HG03045 (cell line): ENCODE data around the gene MPND.

Source experiments
- ATAC-seq: cut with Tn5 transposase; IDR thresholded peaks from one replicate; pipeline ENCODE4 v1.9.1; 2021; ENCODE audit warnings: mild to moderate bottlenecking, moderate library complexity; ENCODE audit not compliant: unreplicated experiment

The MPND gene

GRCh38 chr19:4343370-4344307, at the start of gene MPND:
Gene MPND, plus strand, starts transcription at chr19:4343562. Its CDS starts 32 bp downstream, at chr19:4343594.
- peak; percentile 55 for ATAC-seq

DNA sequence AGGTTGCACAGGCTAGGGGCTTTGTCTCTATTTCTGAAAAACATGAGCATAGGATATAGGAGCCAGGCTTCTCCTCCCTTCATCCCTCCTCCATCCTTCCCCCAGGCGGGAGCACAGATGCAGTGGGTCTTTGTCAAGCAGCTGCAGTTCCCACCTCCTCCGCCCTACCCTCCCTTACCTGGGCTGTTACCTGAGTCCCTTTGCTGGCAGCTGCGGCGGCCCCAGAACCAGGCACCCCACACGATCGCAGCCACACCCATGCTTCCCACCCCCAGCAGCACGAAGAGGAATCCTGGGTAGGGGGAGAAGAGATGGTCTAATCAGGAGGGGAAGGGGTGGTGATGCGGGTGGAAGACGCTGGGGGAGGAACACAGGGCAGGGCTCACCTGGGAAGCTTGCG, 49.0 kb upstream of the MPND start:
- no peak for ATAC-seq

DNA sequence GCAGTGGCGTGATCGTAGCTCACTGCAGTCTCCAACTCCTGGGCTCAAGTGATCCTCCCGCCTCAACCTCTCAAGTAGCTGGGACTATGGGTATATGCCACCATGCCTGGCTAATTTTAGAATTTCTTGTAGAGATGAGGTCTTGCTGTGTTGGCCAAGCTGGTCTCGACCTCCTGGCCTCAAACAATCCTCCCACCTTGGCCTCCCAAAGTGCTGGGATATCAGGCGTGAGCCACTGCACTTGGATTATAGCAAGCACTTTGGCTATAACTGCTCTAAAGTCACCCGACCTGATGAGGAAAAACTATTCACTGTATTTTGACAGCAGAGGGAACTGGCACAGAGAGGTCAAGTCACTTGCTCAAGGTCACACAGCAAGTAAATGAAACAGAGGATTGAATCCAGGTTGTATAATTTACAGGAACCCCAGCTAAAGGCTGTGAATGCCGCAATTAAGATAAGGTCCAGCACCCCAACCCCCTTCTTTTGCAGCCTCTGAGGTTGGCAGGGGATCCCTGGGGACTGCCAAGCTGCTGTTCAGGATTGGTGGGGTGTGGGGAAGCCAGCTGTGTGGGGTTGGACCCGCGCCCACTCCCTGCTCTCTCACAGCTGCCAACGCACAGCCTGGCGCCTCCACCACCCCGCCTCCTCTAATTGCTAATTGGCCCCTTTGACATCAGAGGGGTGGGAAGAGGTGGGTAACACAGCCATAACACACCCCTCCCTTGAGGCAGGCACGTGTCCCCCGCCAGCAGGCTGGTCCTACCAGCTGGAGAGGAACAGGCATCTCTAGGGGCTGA, 47.2 kb upstream of the MPND start:
- no peak for ATAC-seq

DNA sequence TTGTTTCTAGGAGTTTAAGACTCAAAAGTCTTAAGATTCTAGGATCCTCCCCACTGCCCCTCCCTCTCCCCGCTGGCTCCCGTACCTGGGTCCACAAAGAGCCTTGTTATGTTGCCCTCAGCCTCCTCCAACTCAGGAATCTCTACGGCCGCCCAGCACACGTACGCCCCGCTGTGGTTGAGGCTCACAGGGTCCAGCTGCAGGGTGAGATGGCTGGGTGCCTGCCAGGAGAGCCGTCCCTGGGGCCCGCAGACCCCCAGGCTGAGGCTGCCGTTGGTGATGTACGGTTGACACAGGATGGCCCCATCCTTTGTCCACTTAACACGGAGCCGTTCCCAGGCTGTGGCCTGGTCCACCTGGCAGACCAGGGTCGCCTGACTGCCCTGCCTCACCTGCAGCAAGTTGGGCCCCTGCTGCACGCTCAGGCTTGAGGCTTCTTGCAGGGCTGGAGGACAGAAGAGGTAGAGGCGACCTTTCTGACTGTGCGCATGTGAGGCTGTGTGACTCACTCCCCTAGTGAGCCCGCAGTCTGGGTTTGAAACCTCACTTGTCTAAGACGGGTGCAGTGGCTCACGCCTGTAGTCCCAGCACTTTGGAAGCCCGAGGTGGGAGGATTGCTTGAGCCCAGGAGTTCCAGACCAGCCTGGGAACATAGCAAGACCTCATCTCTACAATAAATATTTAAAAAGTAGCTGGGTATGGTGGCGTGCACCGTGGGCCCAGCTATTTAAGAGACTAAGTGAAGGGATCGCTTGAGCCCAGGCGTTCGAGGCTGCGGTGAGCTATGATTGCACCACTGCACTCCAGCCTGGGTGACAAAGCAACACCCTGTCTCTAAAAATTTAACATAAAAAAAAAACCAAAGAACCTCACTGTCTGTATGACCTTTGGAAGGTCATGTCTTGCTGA, 45.2 kb upstream of the MPND start:
- no peak for ATAC-seq

GRCh38 chr19:4298810-4299550, 44.4 kb upstream of the MPND start:
- no peak for ATAC-seq

GRCh38 chr19:4300589-4300988, 42.8 kb upstream of the MPND start:
- ATAC-seq: no peak

DNA sequence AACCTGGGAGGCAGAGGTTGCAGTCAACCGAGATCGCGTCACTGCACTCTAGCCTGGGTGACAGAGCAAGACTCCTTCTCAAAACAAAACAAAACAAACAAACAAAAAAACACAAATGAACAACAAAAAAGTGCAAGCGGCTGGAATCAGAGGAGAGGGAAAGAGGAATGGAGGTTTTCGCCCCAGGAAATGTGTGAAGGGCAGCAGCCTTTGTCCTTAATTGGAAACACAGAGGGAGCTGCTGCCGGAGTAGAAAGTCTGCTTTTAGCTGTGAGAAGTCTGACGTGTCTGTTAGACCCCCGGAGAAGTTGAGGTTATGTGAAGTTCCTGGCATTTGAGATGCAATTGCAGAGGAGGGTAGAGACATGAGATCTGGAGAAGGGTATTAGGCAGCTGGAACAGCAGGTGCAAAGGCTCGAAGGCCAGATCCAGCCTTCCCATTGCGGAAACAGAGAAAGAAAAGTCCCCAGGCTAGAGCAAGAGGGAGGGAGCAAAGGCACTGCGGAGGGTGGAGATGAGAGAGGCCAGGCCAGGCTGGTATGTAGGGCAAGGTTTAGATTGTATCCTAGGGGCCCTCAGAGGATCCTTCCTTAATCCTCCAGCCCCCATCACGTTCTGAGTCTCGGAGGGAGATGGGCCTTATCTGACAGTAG, 41.6 kb upstream of the MPND start:
- ATAC-seq: no peak

- no peak for ATAC-seq
Measured at GRCh38 chr19:4302243-4302640, 41.1 kb upstream of the MPND start, which contains the start of gene TMIGD2. Gene TMIGD2, minus strand, starts transcription at chr19:4302389. Its CDS starts 4 bp downstream, at chr19:4302385.

- ATAC-seq: no peak
Measured at GRCh38 chr19:4303819-4304537, 39.4 kb upstream of the MPND start.

GRCh38 chr19:4304538-4305256, 38.7 kb upstream of the MPND start, which contains the start of gene FSD1:
Gene FSD1, plus strand, starts transcription at chr19:4304598. Its CDS starts 149 bp downstream, at chr19:4304747.
- no peak for ATAC-seq

DNA sequence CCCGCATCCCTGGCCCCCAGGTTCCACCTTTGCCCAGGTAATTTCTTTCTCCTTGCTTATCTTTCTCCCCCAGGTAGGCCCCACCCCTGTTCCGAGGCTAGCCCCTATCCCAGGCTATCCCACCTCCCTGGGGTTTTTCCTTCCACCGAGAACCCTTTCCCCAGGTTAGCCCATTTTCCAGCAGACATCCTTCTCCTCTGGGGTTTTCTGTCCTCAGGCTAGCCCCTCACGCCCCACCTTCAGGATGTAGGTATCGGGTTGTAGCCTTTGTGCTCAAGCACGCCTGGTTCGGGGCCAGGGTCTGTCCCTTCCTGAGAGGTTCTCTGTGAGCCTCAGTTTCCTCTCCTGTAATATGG, 38.1 kb upstream of the MPND start:
- ATAC-seq: no peak

GRCh38 chr19:4305659-4306058, 37.7 kb upstream of the MPND start:
- ATAC-seq: no peak

DNA sequence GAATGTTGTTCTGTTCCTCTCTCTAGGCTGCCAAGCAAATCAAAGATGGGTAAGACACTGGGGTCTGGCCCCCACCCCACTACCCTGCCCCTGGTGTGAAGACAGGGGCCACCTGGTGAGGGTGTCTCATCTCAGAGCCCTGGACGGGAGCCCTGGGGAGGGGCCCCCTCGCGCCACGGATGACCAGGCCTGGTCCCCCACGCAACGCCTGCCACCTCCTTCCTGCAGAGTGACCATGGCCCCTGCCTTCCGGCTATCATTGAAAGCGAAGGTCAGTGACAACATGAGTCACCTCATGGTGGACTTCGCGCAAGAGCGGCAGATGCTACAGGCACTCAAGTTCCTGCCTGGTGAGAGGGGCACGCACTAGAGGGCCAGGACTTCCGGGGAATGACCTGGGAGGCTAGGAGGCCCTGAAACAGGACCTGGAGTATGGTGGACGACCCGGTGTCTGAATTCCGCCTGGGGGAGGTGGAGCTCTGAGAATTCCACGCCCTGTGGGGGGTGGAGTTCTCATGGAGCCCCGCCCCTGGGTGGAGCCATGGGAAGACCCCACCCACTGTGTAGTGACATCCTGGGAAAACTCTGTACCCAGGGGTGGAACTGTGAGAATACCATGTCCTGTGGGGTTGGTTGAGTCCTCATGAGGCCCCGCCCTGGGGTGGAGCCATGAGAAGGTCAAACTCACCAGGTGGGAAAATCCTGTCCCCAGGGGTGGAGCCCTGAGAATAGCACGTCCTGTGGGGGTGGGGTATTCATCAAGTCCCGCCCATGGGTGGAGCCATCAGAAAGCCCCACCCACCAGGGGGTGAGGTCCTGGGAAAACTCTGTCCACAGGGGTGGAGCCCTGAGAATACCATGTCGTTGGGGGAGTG, 32.9 kb upstream of the MPND start:
- ATAC-seq: no peak

DNA sequence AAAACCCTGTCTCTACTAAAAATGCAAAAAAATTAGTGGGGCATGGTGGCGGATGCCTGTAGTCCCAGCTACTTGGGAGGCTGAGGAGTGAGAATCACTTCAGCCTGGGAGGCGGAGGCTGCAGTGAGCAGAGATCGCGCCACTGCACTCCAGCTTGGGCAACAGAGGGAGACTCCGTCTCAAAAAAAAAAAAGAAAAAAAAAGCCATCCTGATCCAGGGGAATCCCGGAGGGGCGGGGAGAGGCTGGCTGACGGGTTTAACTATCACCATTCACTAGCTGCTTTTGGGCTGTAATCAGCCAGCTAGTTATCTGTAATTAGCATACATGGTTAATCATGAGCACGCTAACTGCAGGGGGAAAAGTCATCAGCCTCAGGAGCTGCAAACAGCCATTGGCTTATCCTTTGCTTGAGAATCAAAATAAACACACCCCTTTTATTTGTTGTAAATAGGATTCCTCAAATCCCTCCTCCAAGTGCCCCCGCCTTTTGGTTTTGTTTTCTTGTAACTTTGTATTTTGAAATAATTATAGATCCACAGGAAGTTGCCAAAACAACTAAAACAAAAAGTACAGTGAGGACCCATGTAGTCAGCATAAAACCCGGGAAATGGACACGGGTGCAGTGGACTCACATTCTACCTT, 29.4 kb upstream of the MPND start:
- ATAC-seq: no peak

GRCh38 chr19:4316956-4317355, 26.4 kb upstream of the MPND start:
- ATAC-seq: no peak

- no peak for ATAC-seq
Measured at GRCh38 chr19:4318460-4318859, 24.9 kb upstream of the MPND start.
